Lower leg skin (tissue), 4 donors: ENCODE results near the gene AATK. TPM values are rescaled to one million over a fixed set of nuclear protein-coding genes. Genes with fewer than 3 reads are reported as not detected.

ENCODE experiments used
- DNase-seq, 2 donors: peaks; one replicate each; pipeline ENCODE4 v3.0.0-alpha.2; 2019; ENCODE audit warnings: low spot score in 2 of 2
- H3K4me3 ChIP-seq: fragments of 200-600 bp; sonication (generic); 2 replicates; pipeline ENCODE4 v1.5.1; 2017; ENCODE audit warnings: mild to moderate bottlenecking, low read depth; ENCODE audit not compliant: poor library complexity, severe bottlenecking
- CTCF ChIP-seq, 3 donors: fragments of 450-650 bp; IDR thresholded peaks; one replicate each; pipeline ENCODE4 v1.5.1; 2016; ENCODE audit warnings: antibody characterized with exemption in 3 of 3, mild to moderate bottlenecking in 3 of 3, moderate library complexity in 2 of 3
- POLR2A ChIP-seq, 2 donors: fragments of 450-650 bp; IDR thresholded peaks; one replicate each; pipeline ENCODE4 v1.6.1; 2016 to 2017; ENCODE audit warnings: antibody characterized with exemption in 2 of 2, mild to moderate bottlenecking in 1 of 2, moderate library complexity in 1 of 2
- WGBS, 2 donors: methylation state at CpG; one replicate each; pipeline ENCODE4 v1.1.5; 2018; 5-methylcytosine and 5-hydroxymethylcytosine counted together
- intact Hi-C: fragments of 100-400 bp; cut with DNase I; formaldehyde crosslinking; loops from one replicate; pipeline ENCODE4 v1.15.0; 2023; ENCODE audit warnings: low total_unique reads
- total RNA-seq, 4 donors: library from RNA; depleted of rRNA; stranded (reverse); fragments of >200 nt; gene quantifications; one replicate each; pipeline ENCODE4 v1.1.0, GENCODE V29; 2016

The AATK gene
- total RNA-seq, 4 donors from 2014 or later, result 0.81 to 3.5 (median 2.2) TPM

- intact Hi-C loops, result no loop called here
- TF ChIP-seq CTCF (IDR thresholded peaks at IDR 0.05) (no peak), POLR2A (IDR thresholded peaks at IDR 0.05) (no peak)
- DNase-seq, result no peak
- no peak overlapping the region for H3K4me3 ChIP-seq
- WGBS, 2 donors, result 94 to 97% methylated on average over 10 of the region's 10 CpGs
Measured at GRCh38 chr17:81208651-81209050, 42.6 kb upstream of the AATK start.

GRCh38 chr17:81207610-81208581 is 41.9 kb upstream of the AATK start:
- WGBS, 2 donors, result 83 to 87% methylated on average over 20 to 21 of the region's 21 CpGs
- intact Hi-C loops, result no loop called here

GRCh38 chr17:81206657-81207056 is 40.6 kb upstream of the AATK start:
- no peak for DNase-seq
- 92 to 94% methylated on average over 12 of the region's 12 CpGs for WGBS, 2 donors
- TF ChIP-seq POLR2A (IDR thresholded peaks at IDR 0.05) (no peak), CTCF (IDR thresholded peaks at IDR 0.05) (no peak)
- intact Hi-C loops, result no loop called here
- no peak overlapping the region for H3K4me3 ChIP-seq

More at GRCh38 chr17:81207610-81208581, 41.9 kb upstream of the AATK start:
- DNase-seq, result no peak
- no peak for TF ChIP-seq CTCF (IDR thresholded peaks at IDR 0.05)
- no peak for TF ChIP-seq POLR2A (IDR thresholded peaks at IDR 0.05)
- no peak overlapping the region for H3K4me3 ChIP-seq

GRCh38 chr17:81206166-81206565 is 40.1 kb upstream of the AATK start:
- no peak overlapping the region for H3K4me3 ChIP-seq
- WGBS, 2 donors, result 79 to 82% methylated on average over 4 of the region's 4 CpGs
- no peak for DNase-seq
- intact Hi-C loops, result no loop called here
- TF ChIP-seq POLR2A (IDR thresholded peaks at IDR 0.05), result no peak
- no peak for TF ChIP-seq CTCF (IDR thresholded peaks at IDR 0.05)

GRCh38 chr17:81204578-81204977 is 38.6 kb upstream of the AATK start:
- no peak for DNase-seq
- 50 to 59% methylated on average over 9 to 10 of the region's 10 CpGs for WGBS, 2 donors

More at GRCh38 chr17:81204578-81204977, 38.6 kb upstream of the AATK start:
- intact Hi-C loops, result no loop called here
- TF ChIP-seq CTCF (IDR thresholded peaks at IDR 0.05) (no peak), POLR2A (IDR thresholded peaks at IDR 0.05) (no peak)
- H3K4me3 ChIP-seq, result no peak overlapping the region
